Mesenchymal stem cell (in vitro differentiated cells and primary cell): ENCODE data around the gene GABBR2.

ENCODE experiments used
- DNase-seq: peaks from one replicate; pipeline ENCODE4 v3.0.0-alpha.2; 2013
- H2AFZ ChIP-seq: one replicate; pipeline ENCODE4 v1.6.1; 2013; ENCODE audit warnings: low read depth, mild to moderate bottlenecking, control low read depth, inconsistent platforms, low read length, moderate library complexity
- H2AK5ac ChIP-seq: 2 replicates; pipeline ENCODE4 v1.6.1; 2013; ENCODE audit warnings: low read length, moderate library complexity, mild to moderate bottlenecking, inconsistent platforms; ENCODE audit not compliant: severe bottlenecking
- H2BK120ac ChIP-seq: one replicate; pipeline ENCODE4 v1.6.1; 2013; ENCODE audit warnings: low read depth, mild to moderate bottlenecking, inconsistent platforms, low read length, moderate library complexity
- H2BK12ac ChIP-seq, 2 experiments: one replicate each; pipeline ENCODE4 v1.6.1; 2013; ENCODE audit warnings: inconsistent platforms in 2 of 2, low read length in 2 of 2, mild to moderate bottlenecking in 2 of 2, moderate library complexity in 2 of 2, control low read depth in 1 of 2
- H2BK15ac ChIP-seq: one replicate; pipeline ENCODE4 v1.6.1; 2013; ENCODE audit warnings: mild to moderate bottlenecking, low read depth, inconsistent platforms; ENCODE audit not compliant: poor library complexity, severe bottlenecking
- H2BK5ac ChIP-seq: 2 replicates; pipeline ENCODE4 v1.6.1; 2013; ENCODE audit warnings: low read depth, mild to moderate bottlenecking, low read length, control low read depth, inconsistent platforms; ENCODE audit not compliant: poor library complexity, severe bottlenecking
- H3K14ac ChIP-seq, 2 experiments: one replicate each; pipeline ENCODE4 v1.6.1; 2013; ENCODE audit warnings: inconsistent platforms in 2 of 2, low read length in 2 of 2, control low read depth in 1 of 2, mild to moderate bottlenecking in 1 of 2, moderate library complexity in 1 of 2
- H3K18ac ChIP-seq, 2 experiments: one replicate each; pipeline ENCODE4 v1.6.1; 2013; ENCODE audit warnings: inconsistent platforms in 2 of 2, low read length in 2 of 2, control low read depth in 1 of 2, low read depth in 1 of 2, mild to moderate bottlenecking in 1 of 2
- H3K23ac ChIP-seq, 2 experiments: one replicate each; pipeline ENCODE4 v1.6.1; 2013; ENCODE audit warnings: inconsistent platforms in 2 of 2, low read length in 2 of 2, mild to moderate bottlenecking in 2 of 2, moderate library complexity in 2 of 2, control low read depth in 1 of 2
- H3K27ac ChIP-seq: 2 replicates; pipeline ENCODE4 v1.5.1; 2013; ENCODE audit warnings: mild to moderate bottlenecking, moderate library complexity, low read length, control low read depth, inconsistent platforms; ENCODE audit not compliant: poor library complexity, severe bottlenecking
- H3K27me3 ChIP-seq, 2 experiments: 2 replicates each; pipeline versions ENCODE4 v1.6.1 to v1.7.0; 2013; ENCODE audit warnings: low read length in 2 of 2, mild to moderate bottlenecking in 2 of 2, moderate library complexity in 2 of 2, control low read depth in 1 of 2, inconsistent platforms in 1 of 2; ENCODE audit not compliant: control insufficient read depth in 1 of 2, insufficient read depth in 1 of 2
- H3K36me3 ChIP-seq, 2 experiments: 2 replicates each; pipeline versions ENCODE4 v1.6.1 to v1.7.0; 2013; ENCODE audit warnings: low read length in 2 of 2, control low read depth in 1 of 2, inconsistent platforms in 1 of 2, low read depth in 1 of 2, mild to moderate bottlenecking in 1 of 2; ENCODE audit not compliant: insufficient read depth in 2 of 2, control insufficient read depth in 1 of 2
- H3K4ac ChIP-seq, 2 experiments: one replicate each; pipeline ENCODE4 v1.6.1; 2013; ENCODE audit warnings: inconsistent platforms in 2 of 2, low read length in 2 of 2, mild to moderate bottlenecking in 2 of 2, moderate library complexity in 2 of 2, control low read depth in 1 of 2, low read depth in 1 of 2
- H3K4me1 ChIP-seq: 2 replicates; pipeline ENCODE4 v1.6.1; 2013; ENCODE audit warnings: low read depth, low read length, control low read depth; ENCODE audit not compliant: control insufficient read depth, insufficient read depth
- H3K4me2 ChIP-seq: 2 replicates; pipeline ENCODE4 v1.6.1; 2013; ENCODE audit warnings: low read length, mild to moderate bottlenecking, inconsistent platforms; ENCODE audit not compliant: poor library complexity, severe bottlenecking
- H3K4me3 ChIP-seq, 2 experiments: 2 replicates each; pipeline versions ENCODE4 v1.5.1 to v1.7.0; 2013; ENCODE audit warnings: low read length in 2 of 2, mild to moderate bottlenecking in 2 of 2, control low read depth in 1 of 2, low read depth in 1 of 2; ENCODE audit not compliant: insufficient read depth in 1 of 2
- H3K79me1 ChIP-seq: replicated peaks from 2 replicates; pipeline ENCODE4 v1.6.1; 2013; ENCODE audit warnings: mild to moderate bottlenecking, control low read depth, low read length, inconsistent platforms; ENCODE audit not compliant: poor library complexity, severe bottlenecking
- H3K9ac ChIP-seq: 2 replicates; pipeline ENCODE4 v1.7.0; 2013; ENCODE audit warnings: mild to moderate bottlenecking, low read length, moderate library complexity
- H3K9me3 ChIP-seq: 2 replicates; pipeline ENCODE4 v1.7.0; 2013; ENCODE audit warnings: mild to moderate bottlenecking, low read length; ENCODE audit not compliant: control insufficient read depth
- H4K8ac ChIP-seq: one replicate; pipeline ENCODE4 v1.6.1; 2013; ENCODE audit warnings: inconsistent platforms, mild to moderate bottlenecking, low read length, moderate library complexity
- H4K91ac ChIP-seq: one replicate; pipeline ENCODE4 v1.6.1; 2013; ENCODE audit warnings: mild to moderate bottlenecking, low read length, inconsistent platforms
- WGBS: methylation state at CpG from one replicate; pipeline ENCODE4 v1.1.7; 2013; ENCODE audit warnings: mixed read lengths; 5-methylcytosine and 5-hydroxymethylcytosine counted together

The GABBR2 gene

DNA sequence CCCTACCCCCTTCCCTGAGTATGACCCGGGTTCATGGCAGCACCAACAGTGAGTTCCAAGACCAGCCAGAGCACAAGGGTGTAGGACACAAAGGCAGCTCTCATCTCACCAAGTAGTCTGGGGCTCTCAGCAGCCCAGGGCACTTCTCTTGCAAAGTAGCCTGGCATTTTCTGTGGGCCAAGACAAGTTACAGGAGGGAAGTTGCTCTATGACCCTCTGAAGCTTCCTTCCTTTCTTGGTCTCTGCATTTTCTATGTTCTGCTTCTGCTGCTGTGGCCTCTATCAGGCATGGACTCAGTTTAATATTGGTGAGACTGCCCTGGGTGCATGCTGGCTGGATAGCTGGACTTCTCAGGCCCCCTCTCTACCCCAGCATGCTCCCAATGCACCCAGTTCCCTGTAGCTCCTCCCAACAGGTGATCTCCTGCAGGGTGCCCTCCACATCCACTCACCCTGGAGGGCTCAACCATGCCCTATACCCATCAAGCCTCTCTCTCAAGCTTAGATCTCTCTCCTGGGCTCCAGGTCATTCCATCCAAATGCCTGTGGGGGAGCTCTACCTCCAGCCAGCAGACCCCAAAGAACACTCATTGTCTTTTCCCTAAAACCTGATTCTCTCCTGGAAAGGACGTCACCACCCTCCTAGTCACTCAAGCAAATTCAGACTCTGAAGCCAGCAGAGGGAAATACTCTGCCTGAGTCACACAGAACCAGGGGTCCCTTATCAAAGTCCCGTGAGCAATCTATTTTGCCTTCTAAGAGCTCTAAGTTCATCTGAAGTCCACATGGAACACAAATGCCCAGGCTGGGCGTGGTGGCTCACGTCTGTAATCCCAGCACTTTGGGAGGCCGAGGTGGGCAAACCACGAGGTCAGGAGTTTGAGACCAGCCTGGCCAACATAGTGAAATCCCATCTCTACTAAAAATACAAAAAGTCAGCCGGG lies 467.1 kb downstream of the GABBR2 start:
- 88% methylated on average over 7 of the region's 8 CpGs for WGBS
- no peak overlapping the region for H2AK5ac ChIP-seq
- H3K36me3 ChIP-seq, result peaks cover 28 to 46% of the 10 kb centered on the region in 2 experiments
- H4K91ac ChIP-seq, result peak overlapping the region; percentile 52
- DNase-seq, result no peak
- H3K14ac ChIP-seq, result no peak overlapping the region
- no peak overlapping the region for H2BK12ac ChIP-seq
- no peak overlapping the region for H2BK120ac ChIP-seq
- H2BK5ac ChIP-seq, result no peak overlapping the region
- no peak overlapping the region for H3K9ac ChIP-seq
- no peak overlapping the region for H2AFZ ChIP-seq
- H3K4ac ChIP-seq, result no peak overlapping the region
- no peak overlapping the region for H3K4me2 ChIP-seq
- H3K27ac ChIP-seq, result no peak overlapping the region
- no peak overlapping the region for H3K18ac ChIP-seq
- peak overlapping the region; percentile 4 for H4K8ac ChIP-seq
- no peak overlapping the region for H3K4me3 ChIP-seq
- no peaks in the 10 kb centered on the region for H3K27me3 ChIP-seq
- peaks cover 12% of the 10 kb centered on the region for H3K4me1 ChIP-seq
- H2BK15ac ChIP-seq, result no peak overlapping the region
- peaks cover 29% of the 10 kb centered on the region for H3K79me1 ChIP-seq
- no peak overlapping the region for H3K23ac ChIP-seq
- H3K9me3 ChIP-seq, result no peaks in the 10 kb centered on the region

DNA sequence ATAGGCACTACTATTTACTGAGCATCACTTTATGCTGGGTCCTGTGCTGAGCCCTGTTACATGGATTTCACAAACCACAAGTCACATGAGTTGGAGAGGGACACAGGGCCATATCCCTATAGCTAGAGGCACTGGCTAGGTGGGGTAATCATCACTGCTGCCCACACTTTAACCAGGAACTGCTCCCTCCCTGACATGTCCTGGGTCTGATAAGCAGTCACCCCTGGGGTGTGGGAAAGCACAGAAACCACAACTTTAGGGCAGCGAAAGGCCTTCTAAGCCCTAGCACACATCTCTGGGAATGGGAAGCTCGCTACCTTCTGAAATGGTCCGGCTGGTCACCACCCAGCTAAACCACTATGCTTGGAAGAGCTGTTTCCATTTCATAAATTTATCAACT lies 468.3 kb downstream of the GABBR2 start:
- Histone ChIP-seq H3K9me3 (no peaks in the 10 kb centered on the region), H3K27ac (no peak overlapping the region), H2BK120ac (no peak overlapping the region), H3K14ac (no peak overlapping the region), H3K36me3 (peaks cover 29 to 49% of the 10 kb centered on the region in 2 experiments), H3K4me1 (peaks cover 10% of the 10 kb centered on the region), H3K4me2 (no peak overlapping the region), H2BK15ac (no peak overlapping the region), H4K8ac (no peak overlapping the region), H3K23ac (no peak overlapping the region), H2AK5ac (no peak overlapping the region), H3K4me3 (no peak overlapping the region), H2AFZ (no peak overlapping the region), H3K9ac (no peak overlapping the region), H3K4ac (no peak overlapping the region), H3K18ac (no peak overlapping the region), H4K91ac (no peak overlapping the region), H2BK12ac (no peak overlapping the region), H3K27me3 (no peaks in the 10 kb centered on the region), H3K79me1 (peaks cover 25% of the 10 kb centered on the region), H2BK5ac (no peak overlapping the region)
- DNase-seq, result no peak
- WGBS, result 100% methylated on average over 2 of the region's 3 CpGs
